HG03196 (cell line): ENCODE measurements around the gene USP4.

Source experiments
- ATAC-seq: cut with Tn5 transposase; IDR thresholded peaks from one replicate; pipeline ENCODE4 v1.9.1; 2021; ENCODE audit not compliant: unreplicated experiment

Gene USP4

GRCh38 chr3:49339941-49340800, at the start of gene USP4:
USP4 (minus strand) TSS chr3:49340053; CDS start chr3:49340024, 29 bp downstream.
- peak; percentile 86 for ATAC-seq

DNA sequence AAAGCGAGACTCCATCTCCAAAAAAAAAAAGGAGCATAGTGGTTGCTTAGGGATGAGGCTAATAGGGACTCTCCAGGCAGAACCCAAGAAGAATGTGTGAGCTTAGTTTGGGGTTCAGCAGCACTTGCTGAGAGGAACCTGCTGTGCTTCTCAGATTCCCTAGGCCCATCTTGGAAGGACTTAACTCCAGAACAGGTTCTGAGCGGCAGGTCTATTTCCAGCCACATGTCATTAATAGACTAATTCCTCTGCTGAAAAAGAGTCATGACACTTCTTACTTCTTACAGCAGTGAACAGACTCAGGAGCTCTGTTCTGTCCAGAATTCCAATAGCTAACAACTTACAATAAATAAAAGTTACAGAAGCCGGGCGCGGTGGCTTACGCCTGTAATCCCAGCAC, 49.4 kb upstream of the USP4 start:
- ATAC-seq: no peak

DNA sequence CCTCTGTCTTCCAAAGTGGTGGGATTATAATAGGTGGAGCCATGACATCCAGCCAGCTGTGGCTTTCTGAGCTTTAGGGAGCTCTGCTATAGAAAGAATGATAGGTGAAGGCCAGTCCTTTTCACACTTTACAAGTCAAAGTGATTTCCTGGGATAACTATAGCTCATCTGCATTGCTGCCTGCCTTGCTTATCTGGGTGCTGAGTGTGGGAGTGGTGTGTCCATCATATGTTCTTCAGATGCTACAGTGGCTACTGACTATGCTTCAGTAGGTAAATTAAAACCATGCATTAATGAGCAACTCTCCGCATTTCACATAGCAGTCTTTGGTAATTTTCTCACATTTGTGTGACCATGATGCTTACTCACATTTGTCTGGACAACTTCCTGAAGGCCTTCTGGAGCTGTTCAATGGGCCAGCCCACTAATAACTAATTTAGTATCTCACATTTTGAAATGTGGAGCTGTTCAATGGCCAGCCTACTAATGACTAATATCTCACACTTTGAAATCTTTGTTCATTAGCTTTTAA, 48.5 kb upstream of the USP4 start:
- ATAC-seq: no peak

GRCh38 chr3:49387721-49388120, 47.9 kb upstream of the USP4 start:
- no peak for ATAC-seq

DNA sequence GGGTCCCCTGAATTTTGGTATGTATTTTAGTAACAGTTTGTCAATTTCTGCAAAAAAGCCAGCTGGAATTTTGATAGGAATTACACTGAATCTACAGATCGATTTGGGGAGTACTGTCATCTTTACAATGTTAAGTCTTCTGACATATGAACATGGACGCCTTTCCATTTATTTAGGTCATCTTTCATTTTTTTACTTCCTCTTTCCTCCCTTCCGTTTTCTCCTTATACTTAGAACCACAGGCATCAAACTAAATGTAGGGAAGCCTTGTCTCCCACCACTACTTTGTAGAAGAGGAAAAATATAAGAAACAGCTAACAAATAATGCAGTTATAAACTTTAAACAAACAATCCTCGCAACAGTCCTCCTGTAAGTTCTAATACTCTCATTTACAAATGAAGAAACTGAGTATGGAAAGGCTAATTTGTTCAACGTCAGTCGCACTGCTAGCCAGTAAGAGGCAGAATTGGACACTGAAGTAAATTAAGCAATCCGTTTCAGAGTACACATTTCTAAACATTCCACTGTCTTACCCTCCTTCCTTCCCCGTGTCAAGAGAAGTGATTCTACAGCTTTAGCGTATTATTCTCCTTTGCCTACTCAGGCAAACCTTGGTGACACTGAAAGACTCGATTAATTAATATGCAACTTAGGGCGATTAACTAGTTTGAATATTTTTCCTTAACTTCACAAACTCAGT, 46.4 kb upstream of the USP4 start:
- ATAC-seq: no peak

DNA sequence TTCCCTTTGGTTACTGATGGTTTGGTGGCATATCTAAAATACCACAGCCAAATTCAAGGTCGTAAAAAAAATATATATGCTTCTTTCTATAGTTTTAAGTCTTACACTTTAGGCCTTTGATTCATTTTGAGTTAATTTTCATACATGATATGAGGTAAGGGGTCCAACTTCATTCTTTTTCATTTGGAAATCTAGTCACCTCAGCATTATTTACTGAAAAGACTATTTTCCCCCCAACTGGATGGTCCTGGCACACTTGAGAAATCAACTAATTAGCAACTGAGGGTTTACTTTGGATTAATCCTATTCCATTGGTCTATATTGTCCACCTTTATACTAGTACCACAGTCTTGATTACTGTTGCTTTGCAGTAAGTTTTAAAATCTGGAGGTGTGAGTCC, 45.8 kb upstream of the USP4 start:
- no peak for ATAC-seq

- no peak for ATAC-seq
Observed at GRCh38 chr3:49383387-49383786, 43.5 kb upstream of the USP4 start.

DNA sequence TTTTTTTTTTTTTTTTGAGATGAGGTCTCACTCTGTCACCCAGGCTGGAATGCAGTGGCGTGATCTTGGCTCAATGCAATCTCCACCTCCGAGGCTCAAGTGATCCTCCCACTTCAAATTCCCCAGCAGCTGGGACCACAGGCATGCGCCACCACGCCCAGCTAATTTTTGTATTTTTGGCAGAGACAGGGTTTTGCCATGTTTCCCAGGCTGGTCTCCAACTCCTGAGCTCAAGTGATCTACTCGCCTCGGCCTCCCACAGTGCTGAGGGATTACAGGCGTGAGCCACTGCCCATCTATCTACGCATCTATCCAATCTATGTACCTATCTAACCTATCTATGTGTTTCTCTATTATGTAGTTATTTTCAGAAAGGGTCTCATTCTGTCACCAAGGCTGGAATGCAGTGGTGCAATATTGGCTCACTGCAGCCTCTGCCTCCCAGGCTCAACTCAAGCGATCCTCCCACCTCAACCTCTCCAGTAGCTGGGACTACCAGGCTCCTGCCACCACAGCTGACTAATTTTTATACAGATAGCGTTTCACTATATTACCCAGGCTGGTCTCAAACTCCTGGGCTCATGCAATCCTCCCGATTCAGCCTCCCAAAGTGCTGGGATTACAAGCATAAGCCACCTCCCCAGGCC, 38.5 kb upstream of the USP4 start:
- ATAC-seq: no peak

- no peak for ATAC-seq
Observed at GRCh38 chr3:49377483-49377882, 37.6 kb upstream of the USP4 start.

- ATAC-seq: no peak
Observed at GRCh38 chr3:49371946-49372345, 32.1 kb upstream of the USP4 start.

GRCh38 chr3:49370585-49371290, 30.9 kb upstream of the USP4 start:
- ATAC-seq: no peak

GRCh38 chr3:49362561-49362960, 22.7 kb upstream of the USP4 start:
- ATAC-seq: no peak

GRCh38 chr3:49359623-49360022, 19.8 kb upstream of the USP4 start:
- no peak for ATAC-seq

- ATAC-seq: no peak
Observed at GRCh38 chr3:49358884-49359225, 19.0 kb upstream of the USP4 start.

DNA sequence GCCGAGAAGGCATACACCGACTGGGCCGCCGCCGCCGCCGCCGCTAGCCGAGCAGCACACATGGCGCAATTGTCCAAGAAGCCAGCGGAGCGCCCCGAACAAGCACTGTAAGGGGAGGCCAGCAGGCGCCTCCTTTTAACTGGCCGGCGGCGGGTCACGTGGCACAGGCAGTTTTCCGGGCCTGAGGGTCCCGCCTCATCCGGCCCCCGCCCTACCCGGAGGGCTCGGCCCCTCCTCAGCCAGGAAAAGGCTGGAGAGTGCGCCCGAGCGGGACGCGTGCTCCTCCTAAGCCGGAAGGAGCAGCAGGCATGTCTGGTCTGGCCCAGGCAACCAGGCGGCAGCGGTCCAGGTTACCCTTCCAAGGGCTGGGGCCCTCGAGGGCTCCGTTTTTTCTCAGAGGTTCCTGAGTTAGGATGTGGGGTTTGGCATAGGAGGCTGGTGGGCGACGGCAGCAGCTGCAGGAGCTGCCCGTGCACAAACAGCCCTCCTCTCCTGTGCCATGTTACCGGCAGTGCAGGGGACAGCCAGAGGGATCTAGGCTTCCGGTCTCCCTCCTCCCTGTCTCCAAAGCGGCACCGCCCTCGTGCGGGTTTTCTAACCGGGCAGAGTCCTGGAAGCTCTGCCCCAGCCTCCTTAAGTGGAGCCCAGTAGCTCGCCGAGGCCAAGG, 18.5 kb upstream of the USP4 start, which contains the start of gene GPX1:
GPX1 (minus strand) TSS at position 137 of the 667 bp plus-strand sequence; CDS start at position 62, 75 bp downstream.
- ATAC-seq: peak; percentile 85

- peak; percentile 11 for ATAC-seq
Observed at GRCh38 chr3:49357443-49358216, 17.8 kb upstream of the USP4 start.

GRCh38 chr3:49357095-49357442, 17.2 kb upstream of the USP4 start:
- ATAC-seq: peak; percentile 10

- no peak for ATAC-seq
Observed at GRCh38 chr3:49352890-49353421, 13.1 kb upstream of the USP4 start.

DNA sequence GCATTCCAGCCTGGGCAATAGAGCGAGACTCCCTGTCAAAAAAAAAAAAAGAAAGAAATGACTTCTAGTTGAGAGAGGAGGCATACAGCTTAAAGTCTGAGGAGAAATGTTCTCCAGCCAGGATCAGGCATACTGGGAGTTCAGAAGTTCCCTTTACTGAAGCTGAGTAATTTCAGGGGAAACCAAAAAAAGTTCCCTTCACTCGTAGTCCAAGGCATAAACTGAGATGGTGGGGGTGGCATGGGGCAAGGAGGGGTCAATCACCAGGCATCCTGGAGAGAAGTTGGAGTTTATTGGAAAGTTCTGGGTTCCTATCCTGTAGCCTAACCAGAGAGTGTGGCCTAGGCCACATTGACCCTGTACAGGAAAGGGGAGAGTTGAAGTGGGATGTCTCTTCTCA, 12.4 kb upstream of the USP4 start:
- no peak for ATAC-seq
